H9 (cell line): ENCODE measurements around the gene FGF4. TPM values are rescaled to one million over a fixed set of nuclear protein-coding genes. Genes with fewer than 3 reads are reported as not detected.

Experiments
- DNase-seq: peaks from one replicate; pipeline ENCODE4 v3.0.0-alpha.2; 2017
- H2AFZ ChIP-seq: one replicate; pipeline ENCODE4 v1.6.1; 2013; ENCODE audit warnings: mild to moderate bottlenecking, low read length, control low read depth, moderate library complexity
- H2AK5ac ChIP-seq: 2 replicates; pipeline ENCODE4 v1.6.1; 2013; ENCODE audit warnings: low read length, control low read depth, mixed read lengths; ENCODE audit not compliant: insufficient read length
- H2BK120ac ChIP-seq: one replicate; pipeline ENCODE4 v1.6.1; 2013; ENCODE audit warnings: low read depth, mild to moderate bottlenecking, low read length, control low read depth, inconsistent platforms; ENCODE audit not compliant: poor library complexity, severe bottlenecking
- H2BK12ac ChIP-seq: 2 replicates; pipeline ENCODE4 v1.6.1; 2013; ENCODE audit warnings: low read length, control low read depth, mixed read lengths, low read depth; ENCODE audit not compliant: insufficient read length
- H2BK15ac ChIP-seq: 2 replicates; pipeline ENCODE4 v1.6.1; 2013; ENCODE audit warnings: low read depth, low read length, control low read depth
- H2BK20ac ChIP-seq: one replicate; pipeline ENCODE4 v1.6.1; 2013; ENCODE audit warnings: low read depth, mild to moderate bottlenecking, low read length, control low read depth, inconsistent platforms; ENCODE audit not compliant: poor library complexity, severe bottlenecking
- H2BK5ac ChIP-seq: 2 replicates; pipeline ENCODE4 v1.6.1; 2013; ENCODE audit warnings: low read length, control low read depth, mixed read lengths; ENCODE audit not compliant: insufficient read length
- H3K14ac ChIP-seq: 2 replicates; pipeline ENCODE4 v1.6.1; 2013; ENCODE audit warnings: low read length, control low read depth; ENCODE audit not compliant: insufficient read depth
- H3K18ac ChIP-seq: 2 replicates; pipeline ENCODE4 v1.6.1; 2013; ENCODE audit warnings: low read depth, mild to moderate bottlenecking, mixed read lengths, low read length, control low read depth; ENCODE audit not compliant: insufficient read length
- H3K23ac ChIP-seq: 2 replicates; pipeline ENCODE4 v1.6.1; 2013; ENCODE audit warnings: low read length, control low read depth, mixed read lengths, low read depth; ENCODE audit not compliant: insufficient read length
- H3K23me2 ChIP-seq: 2 replicates; pipeline ENCODE4 v1.6.1; 2013; ENCODE audit warnings: low read depth, mild to moderate bottlenecking, mixed read lengths, low read length, control low read depth; ENCODE audit not compliant: insufficient read length, poor library complexity, severe bottlenecking
- H3K27ac ChIP-seq: 2 replicates; pipeline ENCODE4 v1.5.1; 2013; ENCODE audit warnings: low read length, control low read depth, mixed read lengths, low read depth; ENCODE audit not compliant: insufficient read length
- H3K27me3 ChIP-seq: 2 replicates; pipeline ENCODE4 v1.6.1; 2013; ENCODE audit warnings: low read length, control low read depth, inconsistent platforms; ENCODE audit not compliant: insufficient read depth
- H3K4ac ChIP-seq: 2 replicates; pipeline ENCODE4 v1.6.1; 2013; ENCODE audit warnings: low read depth, mild to moderate bottlenecking, control low read depth, inconsistent platforms, low read length, moderate library complexity
- H3K4me1 ChIP-seq: 2 replicates; pipeline ENCODE4 v1.6.1; 2013; ENCODE audit warnings: low read length, control low read depth, inconsistent platforms; ENCODE audit not compliant: insufficient read depth
- H3K4me2 ChIP-seq: 2 replicates; pipeline ENCODE4 v1.6.1; 2013; ENCODE audit warnings: low read length, control low read depth, mixed read lengths; ENCODE audit not compliant: insufficient read length, insufficient read depth
- H3K56ac ChIP-seq: 2 replicates; pipeline ENCODE4 v1.6.1; 2013; ENCODE audit warnings: low read depth, mild to moderate bottlenecking, mixed read lengths, low read length, control low read depth; ENCODE audit not compliant: insufficient read length
- H3K79me1 ChIP-seq: 2 replicates; pipeline ENCODE4 v1.6.1; 2013; ENCODE audit warnings: low read depth, mild to moderate bottlenecking, moderate library complexity, low read length, control low read depth, inconsistent platforms; ENCODE audit not compliant: insufficient read depth, poor library complexity, severe bottlenecking
- H3K79me2 ChIP-seq: 2 replicates; pipeline ENCODE4 v1.6.1; 2013; ENCODE audit warnings: low read length, control low read depth, inconsistent platforms; ENCODE audit not compliant: insufficient read depth
- H3K9ac ChIP-seq: 2 replicates; pipeline ENCODE4 v1.6.1; 2013; ENCODE audit warnings: low read length, control low read depth, mixed read lengths; ENCODE audit not compliant: insufficient read length; ENCODE audit errors: extremely low read depth
- H3K9me3 ChIP-seq: one replicate; pipeline ENCODE4 v1.6.1; 2013; ENCODE audit warnings: low read depth, low read length, inconsistent platforms; ENCODE audit not compliant: control insufficient read depth
- H3T11ph ChIP-seq: one replicate; pipeline ENCODE4 v1.6.1; 2013; ENCODE audit warnings: mild to moderate bottlenecking, low read length, control low read depth, inconsistent platforms
- H4K20me1 ChIP-seq: one replicate; pipeline ENCODE4 v1.6.1; 2013; ENCODE audit not compliant: control insufficient read depth, insufficient read length, insufficient read depth
- H4K5ac ChIP-seq: 2 replicates; pipeline ENCODE4 v1.6.1; 2013; ENCODE audit warnings: low read depth, mild to moderate bottlenecking, mixed read lengths, low read length, control low read depth; ENCODE audit not compliant: insufficient read length
- H4K8ac ChIP-seq: replicated peaks from 2 replicates; pipeline ENCODE4 v1.6.1; 2013; ENCODE audit warnings: low read length, control low read depth, mixed read lengths, low read depth; ENCODE audit not compliant: insufficient read length
- H4K91ac ChIP-seq: 2 replicates; pipeline ENCODE4 v1.6.1; 2013; ENCODE audit warnings: low read depth, mild to moderate bottlenecking, moderate library complexity, mixed read lengths, low read length, control low read depth; ENCODE audit not compliant: insufficient read length
- H3K27ac Mint-ChIP-seq, 3 experiments: 2 replicates in 2 of 3; 3 replicates in 1 of 3; pipeline ENCODE4 v1.8.0; 2020 to 2021; ENCODE audit warnings: mixed read lengths in 3 of 3, mild to moderate bottlenecking in 1 of 3, moderate library complexity in 1 of 3
- H3K27me3 Mint-ChIP-seq: 2 replicates; pipeline ENCODE4 v1.8.0; 2021; ENCODE audit warnings: low read depth, mild to moderate bottlenecking, moderate library complexity, mixed read lengths
- H3K36me3 Mint-ChIP-seq, 3 experiments: 2 replicates in 2 of 3; 3 replicates in 1 of 3; pipeline ENCODE4 v1.8.0; 2020 to 2021; ENCODE audit warnings: low read depth in 3 of 3, mixed read lengths in 3 of 3; ENCODE audit not compliant: insufficient read depth in 1 of 3
- H3K4me1 Mint-ChIP-seq, 2 experiments: 2 replicates each; pipeline ENCODE4 v1.8.0; 2020; ENCODE audit warnings: mixed read lengths in 2 of 2
- H3K4me3 Mint-ChIP-seq, 2 experiments: 2 replicates in 1 of 2; 3 replicates in 1 of 2; pipeline ENCODE4 v1.8.0; 2020 to 2021; ENCODE audit warnings: mild to moderate bottlenecking in 2 of 2, mixed read lengths in 2 of 2, moderate library complexity in 1 of 2
- H3K9me3 Mint-ChIP-seq, 2 experiments: 2 replicates in 1 of 2; 3 replicates in 1 of 2; pipeline ENCODE4 v1.8.0; 2020; ENCODE audit warnings: mild to moderate bottlenecking in 2 of 2, mixed read lengths in 2 of 2, moderate library complexity in 1 of 2
- WGBS: extraction: QIAGEN DNeasy Blood & Tissue Kit; methylation state at CpG from one replicate; pipeline ENCODE4 v1.1.7; 2013; ENCODE audit warnings: missing lambda C conversion rate, low lambda C conversion rate, mixed read lengths; ENCODE audit not compliant: insufficient read length; ENCODE audit errors: extremely low coverage; 5-methylcytosine and 5-hydroxymethylcytosine counted together
- total RNA-seq: library from RNA; stranded (reverse); gene quantifications from 2 replicates; pipeline ENCODE4 v1.2.1, GENCODE V29; 2021
- TF ChIP-seq, protein P1 (sequence below): fragments of 200-600 bp; sonication (generic); conservative IDR thresholded peaks from 3 replicates; pipeline ENCODE4 v1.8.0; 2021; ENCODE audit warnings: antibody characterized with exemption, mild to moderate bottlenecking

The FGF4 gene
- total RNA-seq, 1 experiment from 2014 or later = 0.68 TPM

DNA sequence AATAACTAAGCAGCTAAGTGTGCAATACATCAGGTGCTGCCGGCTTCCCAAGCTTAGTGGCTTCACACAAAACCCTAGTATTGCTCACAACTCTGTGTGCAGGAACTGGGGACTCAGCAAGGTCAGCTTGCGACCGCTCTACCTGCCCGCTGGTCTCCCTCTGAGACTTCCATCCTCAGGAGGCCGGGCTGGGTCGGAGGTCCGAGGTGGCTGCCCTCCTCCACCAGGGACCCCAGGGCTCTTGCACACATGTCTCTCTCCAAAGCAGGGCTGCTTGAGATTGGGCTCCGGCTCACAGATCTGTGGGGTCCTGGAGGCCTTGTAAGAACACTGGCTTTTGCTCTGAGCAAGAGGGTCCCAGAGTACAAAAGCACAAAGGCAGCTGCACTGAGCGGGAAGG lies 45.9 kb downstream of the FGF4 start:
- Histone ChIP-seq H4K5ac (no peak overlapping the region), H3K79me1 (no peaks in the 10 kb centered on the region), H2BK12ac (no peak overlapping the region), H4K8ac (no peak overlapping the region), H2AFZ (no peak overlapping the region), H2BK5ac (no peak overlapping the region), H3K4me1 (no peaks in the 10 kb centered on the region), H3K23ac (no peak overlapping the region), H3K23me2 (no peaks in the 10 kb centered on the region), H4K20me1 (no peaks in the 10 kb centered on the region), H2BK15ac (no peak overlapping the region), H4K91ac (no peak overlapping the region), H3K4me2 (no peak overlapping the region), H3T11ph (no peak overlapping the region), H3K27ac (no peak overlapping the region), H3K4ac (no peak overlapping the region), H3K9ac (no peak overlapping the region), H2BK20ac (no peak overlapping the region), H3K9me3 (no peaks in the 10 kb centered on the region), H3K18ac (no peak overlapping the region), H3K79me2 (no peaks in the 10 kb centered on the region), H2BK120ac (no peak overlapping the region), H2AK5ac (no peak overlapping the region), H3K27me3 (no peaks in the 10 kb centered on the region), H3K56ac (no peak overlapping the region), H3K14ac (no peak overlapping the region; the same call in none of the 2 replicates)
- 0 out of 7 replicates have a peak overlapping the region, but pooled peaks of 1 of the 3 experiments have one; percentile 22 for H3K27ac Mint-ChIP-seq
- H3K27me3 Mint-ChIP-seq = peaks cover 22% of the 10 kb centered on the region
- no peak overlapping the region for H3K4me3 Mint-ChIP-seq
- TF ChIP-seq, protein P1, sequence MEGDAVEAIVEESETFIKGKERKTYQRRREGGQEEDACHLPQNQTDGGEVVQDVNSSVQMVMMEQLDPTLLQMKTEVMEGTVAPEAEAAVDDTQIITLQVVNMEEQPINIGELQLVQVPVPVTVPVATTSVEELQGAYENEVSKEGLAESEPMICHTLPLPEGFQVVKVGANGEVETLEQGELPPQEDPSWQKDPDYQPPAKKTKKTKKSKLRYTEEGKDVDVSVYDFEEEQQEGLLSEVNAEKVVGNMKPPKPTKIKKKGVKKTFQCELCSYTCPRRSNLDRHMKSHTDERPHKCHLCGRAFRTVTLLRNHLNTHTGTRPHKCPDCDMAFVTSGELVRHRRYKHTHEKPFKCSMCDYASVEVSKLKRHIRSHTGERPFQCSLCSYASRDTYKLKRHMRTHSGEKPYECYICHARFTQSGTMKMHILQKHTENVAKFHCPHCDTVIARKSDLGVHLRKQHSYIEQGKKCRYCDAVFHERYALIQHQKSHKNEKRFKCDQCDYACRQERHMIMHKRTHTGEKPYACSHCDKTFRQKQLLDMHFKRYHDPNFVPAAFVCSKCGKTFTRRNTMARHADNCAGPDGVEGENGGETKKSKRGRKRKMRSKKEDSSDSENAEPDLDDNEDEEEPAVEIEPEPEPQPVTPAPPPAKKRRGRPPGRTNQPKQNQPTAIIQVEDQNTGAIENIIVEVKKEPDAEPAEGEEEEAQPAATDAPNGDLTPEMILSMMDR = no peak
- no peaks in the 10 kb centered on the region; a peak in 2 of 7 replicates for H3K36me3 Mint-ChIP-seq
- DNase-seq = no peak
- peaks cover 3 to 7% of the 10 kb centered on the region in 2 experiments for H3K9me3 Mint-ChIP-seq
- no CpG with 5 or more reads among the region's 9 CpGs for WGBS
- peaks cover 10% of the 10 kb centered on the region in 2 experiments for H3K4me1 Mint-ChIP-seq
